ENCODE data around the gene ZBTB16.

The ZBTB16 gene

DNA sequence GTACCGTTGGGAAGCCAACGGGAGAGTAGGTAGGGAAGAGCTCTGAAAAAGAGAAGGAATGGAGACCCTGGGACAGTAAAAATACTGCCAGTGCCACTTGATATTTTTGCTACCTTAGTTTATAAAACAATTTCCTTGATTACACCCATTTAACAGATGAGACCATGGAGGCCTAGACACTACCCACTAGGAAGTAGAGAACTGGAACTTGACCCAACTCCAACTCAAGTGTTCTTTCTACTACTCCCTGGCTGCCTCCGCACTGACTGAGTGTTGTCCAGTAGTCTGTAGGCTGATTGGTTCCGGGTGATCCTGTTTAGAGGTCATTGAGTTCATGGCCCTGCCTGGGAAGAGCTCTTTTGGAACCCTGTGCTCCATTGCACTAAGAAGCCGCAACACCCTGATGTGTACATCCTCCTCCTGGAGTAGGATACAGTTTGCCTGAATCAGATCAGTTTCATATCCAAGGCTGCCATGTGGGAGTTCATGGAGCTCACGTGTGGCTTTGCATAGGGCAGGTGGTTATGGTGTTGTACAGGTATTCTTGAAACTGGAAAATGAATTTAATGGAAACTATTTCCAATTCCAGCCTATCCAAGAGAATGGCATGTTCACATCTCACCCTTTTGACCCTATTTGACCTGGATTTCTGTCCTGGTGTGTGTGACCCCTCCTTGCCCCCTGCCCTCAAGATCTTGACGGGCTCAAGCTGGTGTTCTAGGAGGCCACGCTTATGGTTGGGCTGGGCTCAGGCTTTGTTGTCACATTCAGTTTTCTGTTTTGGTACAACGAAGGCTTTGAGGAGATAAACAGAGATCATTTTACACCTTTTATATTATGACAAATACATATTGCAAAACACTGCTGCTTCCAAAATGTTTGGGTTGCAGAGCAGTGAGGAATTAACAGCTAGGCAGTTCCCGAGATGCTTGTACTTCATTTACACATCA, 134.5 kb downstream of the ZBTB16 start:
- no peak for DNase-seq

DNA sequence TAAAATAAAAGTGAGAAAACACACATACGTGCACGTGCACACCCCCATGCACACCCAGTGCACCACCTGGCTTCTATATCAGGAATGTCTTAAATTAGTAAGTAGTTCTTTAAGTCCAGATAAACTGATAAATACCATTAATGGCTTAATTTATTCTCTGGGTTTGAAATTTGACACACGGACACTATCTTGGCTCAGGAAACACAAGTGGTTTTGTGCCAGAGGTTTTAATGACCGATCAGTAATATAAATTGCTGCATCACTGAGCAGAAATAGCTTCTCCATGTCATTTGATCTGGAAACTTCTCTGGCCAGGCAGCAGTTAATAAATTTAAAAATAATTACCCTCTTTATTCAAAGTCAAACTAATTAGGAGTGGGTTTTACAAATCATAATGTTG, 135.2 kb downstream of the ZBTB16 start:
- no peak for DNase-seq

DNA sequence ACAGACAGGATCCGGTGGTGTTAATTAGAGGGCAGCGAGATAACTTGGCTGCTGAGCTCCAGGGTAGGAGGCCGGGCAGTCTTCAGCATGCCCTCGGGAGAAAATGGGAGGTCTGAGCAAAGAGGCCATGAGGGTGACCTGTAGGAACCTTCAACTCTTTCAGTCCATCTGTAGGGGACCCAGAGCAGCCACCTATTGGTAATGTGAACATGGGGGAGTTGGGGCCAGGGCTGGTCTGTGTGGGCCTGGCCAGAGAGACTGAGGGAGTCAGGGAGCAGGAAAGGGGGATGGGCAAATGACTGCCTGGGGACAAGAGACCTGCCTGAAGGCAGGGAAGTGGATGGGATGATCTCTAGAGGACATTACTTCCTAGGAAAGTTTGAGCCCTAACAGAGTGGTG, 135.6 kb downstream of the ZBTB16 start:
- no peak for DNase-seq

DNA sequence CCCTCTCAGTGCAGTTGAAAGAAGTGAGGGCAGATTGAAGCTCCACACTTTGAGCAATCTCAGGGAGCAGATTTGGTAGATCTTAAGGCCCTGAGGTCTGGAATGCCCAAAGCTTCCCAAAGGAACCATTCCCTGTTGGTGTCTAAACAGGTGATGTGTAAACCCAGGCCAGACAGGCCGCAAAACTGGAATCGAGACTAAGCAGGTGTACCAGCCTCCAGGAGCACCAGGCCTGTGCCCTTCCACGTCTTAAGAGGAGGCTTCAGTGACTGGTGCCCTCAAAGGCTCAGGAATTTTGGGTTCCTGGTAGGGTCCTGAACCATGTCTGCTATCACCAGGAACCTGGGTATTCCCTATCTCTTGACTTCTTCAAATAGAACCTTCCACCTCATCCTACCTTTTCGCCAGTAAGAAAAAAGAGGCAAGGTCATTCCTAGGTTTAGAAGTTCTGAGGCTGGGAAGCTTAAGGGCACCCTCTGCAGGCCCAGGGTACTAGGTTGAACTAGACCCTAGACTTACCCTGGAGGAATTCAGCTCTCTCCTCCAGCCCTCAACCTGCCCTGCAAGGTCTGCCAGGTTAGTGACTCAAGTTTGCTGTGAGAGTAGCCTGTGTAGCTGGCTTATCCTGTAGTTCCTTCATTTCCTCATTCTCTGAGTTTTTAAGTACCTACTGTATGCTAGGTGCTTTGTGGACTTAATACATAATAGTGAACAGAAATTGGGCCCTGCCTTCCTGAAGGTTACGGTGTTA, 136.6 kb downstream of the ZBTB16 start:
- no peak for DNase-seq

DNA sequence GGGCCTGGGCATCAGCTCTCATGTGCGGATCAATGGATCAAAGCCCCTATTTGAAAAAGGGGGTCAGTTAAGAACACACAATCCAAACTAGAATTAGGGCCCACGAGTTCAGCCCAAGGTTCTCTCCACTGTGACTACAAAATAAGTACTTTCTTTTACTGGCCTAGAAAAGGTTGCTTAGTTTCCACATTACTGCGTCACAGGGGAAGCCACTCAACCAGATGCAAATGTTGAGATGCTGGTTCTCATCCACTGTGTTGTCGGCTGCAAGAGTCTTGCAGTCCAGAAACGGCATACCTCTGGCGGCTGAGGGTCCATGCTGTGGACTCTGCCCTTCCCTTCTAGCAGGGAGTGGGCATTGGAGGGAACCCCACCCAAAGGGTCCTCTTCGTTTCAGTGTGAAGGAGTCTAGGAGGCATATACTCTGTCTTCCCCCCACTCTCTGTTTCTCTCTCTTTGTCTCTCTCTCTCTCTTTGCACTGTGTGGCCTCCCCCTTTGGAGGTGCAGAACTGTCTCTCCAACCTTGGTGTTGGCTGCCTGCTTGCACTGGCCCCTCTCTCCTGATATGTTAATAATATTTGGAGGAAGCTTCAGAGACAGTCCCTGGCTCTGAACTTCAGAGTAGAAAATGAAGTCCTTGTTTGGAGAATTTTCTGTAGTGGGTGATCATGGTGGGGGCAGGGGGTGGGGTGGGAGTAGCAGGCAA, 137.6 kb downstream of the ZBTB16 start:
- DNase-seq = no peak

DNA sequence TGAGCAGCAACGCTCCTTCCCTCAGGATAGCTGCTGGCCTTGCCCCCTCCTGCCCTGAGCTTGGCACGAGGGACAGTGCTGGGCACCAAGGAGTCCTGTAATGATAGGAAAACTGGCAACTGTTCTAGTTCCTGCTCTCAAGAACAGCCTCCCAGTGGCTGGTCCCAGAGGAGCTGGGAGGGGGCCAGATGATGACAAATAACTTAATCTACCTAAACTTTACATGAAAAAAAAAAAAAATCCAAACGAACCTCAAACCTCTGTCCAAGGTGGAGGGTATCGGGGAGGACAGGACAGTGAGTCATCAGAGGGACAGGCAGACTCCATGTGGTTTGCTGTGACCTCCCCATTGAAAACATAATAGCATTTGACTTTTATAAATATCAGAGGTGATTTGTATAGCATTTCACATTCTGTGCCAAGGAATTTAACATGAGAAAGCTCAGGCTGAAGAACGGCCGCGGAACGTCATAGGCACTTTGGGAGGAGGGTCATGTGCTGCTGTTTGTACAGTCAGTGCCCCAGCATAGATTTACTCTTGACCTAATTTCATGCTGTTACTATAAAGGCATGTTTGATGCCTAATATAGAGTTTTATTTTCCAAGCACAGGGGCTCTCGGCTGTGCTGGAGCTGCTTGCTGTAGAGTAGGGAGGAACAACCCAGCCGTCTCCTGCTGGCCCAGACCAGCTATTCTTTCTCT, 138.4 kb downstream of the ZBTB16 start:
- DNase-seq = no peak

DNA sequence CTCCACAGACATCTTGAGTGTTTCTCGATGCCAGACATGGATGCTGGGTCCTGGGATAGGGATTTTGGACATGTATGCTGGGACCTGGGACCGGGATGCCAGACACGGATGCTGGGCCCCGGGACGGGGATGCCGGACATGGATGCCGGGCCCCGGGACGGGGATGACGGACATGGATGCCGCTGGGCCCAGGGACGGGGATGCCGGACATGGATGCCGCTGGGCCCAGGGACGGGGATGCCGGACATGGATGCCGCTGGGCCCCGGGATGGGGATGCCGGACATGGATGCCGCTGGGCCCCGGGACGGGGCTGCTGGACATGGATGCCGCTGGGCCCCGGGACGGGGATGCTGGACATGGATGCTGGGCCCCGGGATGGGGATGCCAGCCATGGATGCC, 139.5 kb downstream of the ZBTB16 start:
- DNase-seq = no peak

DNA sequence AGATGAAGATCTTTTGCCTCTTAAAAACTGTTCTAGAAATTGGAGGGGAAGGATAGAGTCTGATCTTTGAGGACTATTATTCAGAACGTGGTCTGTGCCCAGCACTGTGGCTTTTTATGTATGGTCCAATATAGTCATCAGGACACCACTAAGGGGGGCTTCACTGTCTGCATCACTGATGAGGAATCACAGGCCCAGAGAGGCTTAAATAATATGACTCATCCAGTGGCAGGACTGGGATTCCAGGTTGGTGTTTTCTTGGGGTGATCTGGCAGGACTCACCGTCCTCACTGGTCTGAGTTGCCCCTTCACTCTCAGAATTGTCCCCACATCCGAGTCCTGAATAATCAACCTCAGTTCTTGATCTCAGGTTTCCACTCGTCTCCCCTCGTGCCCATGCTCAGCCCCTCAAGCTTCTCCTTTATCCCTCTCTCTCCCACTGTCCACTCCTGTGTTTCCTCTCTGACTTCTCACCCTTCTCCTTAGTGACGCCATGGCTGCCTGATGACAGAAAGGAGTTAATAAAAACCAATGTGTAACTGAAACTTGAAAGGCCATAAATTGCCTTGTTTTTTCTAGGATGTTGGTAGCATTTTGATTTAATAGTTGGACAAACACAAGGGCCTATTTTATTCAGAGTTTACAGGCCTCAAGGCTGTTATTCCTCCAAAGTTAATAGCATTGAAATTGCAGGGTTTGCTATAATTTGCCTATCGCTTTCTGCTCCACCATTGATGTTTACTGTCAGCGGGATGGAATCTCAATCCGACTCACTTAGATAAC, 141.0 kb downstream of the ZBTB16 start:
- no peak for DNase-seq

DNA sequence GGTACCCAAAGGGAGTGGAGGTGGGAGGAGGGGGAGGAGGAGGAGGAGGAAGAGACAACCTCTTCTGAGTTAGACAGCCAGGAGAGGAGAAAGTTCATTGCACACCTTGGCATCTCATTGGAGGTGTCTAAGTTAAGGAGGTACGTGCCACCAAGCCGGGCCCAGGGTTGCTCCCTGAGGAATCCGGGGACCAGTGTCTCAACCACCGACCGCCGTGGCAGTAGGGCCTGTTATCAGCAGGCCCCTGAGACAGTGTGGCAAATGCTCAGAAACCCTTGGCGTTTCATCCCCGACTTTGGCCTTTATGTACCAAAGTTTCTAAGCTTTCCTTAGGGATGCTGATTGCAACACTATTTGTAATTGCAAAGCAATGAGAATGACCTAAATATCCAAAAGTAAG, 141.7 kb downstream of the ZBTB16 start:
- no peak for DNase-seq

DNA sequence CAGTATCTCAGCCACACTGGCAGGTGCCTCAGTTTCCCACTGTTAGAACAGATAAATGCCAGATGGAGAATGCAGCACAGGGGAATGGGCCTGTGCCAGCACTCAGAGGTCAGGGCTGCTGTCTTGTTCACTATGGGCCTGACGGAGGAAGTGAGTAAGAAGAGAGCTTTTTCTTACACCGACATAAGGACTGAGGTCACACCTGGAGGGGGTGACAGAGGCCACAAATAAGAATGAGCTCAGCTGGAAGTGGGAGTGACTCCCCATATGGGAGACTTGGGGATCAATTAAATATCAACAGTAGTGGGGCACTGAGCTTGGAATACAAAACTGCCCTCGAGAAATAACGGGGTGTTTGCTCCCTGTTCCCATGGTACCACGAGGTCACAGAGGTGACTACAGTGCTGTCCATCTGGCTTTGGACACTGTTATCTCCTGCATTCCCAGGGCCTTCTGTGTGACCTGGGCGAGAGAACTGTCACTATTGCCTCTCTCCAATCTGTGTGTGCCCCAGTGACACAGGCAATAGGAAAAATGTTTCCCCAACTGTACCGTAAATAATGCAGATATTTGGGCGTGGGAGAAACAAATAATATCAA, 142.6 kb downstream of the ZBTB16 start:
- no peak for DNase-seq

DNA sequence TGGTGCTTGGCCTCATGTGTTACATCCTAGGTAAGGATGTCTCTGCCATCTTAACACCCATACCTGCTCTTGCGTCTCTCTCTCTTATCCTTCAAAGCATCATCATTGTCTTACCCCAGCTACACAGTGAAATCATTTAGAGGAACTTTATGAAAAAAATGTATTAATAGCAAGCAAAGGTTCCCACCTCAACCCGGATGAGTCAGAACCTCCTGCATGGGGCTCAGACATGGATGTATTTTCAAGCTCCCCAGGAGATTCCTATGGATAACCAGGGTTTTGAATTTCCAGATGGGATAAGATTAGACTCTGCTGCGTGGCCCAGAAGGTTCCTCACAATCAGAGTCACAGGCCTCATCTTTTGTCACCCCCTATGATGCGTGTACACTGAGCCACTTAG, 147.6 kb downstream of the ZBTB16 start:
- no peak for DNase-seq

DNA sequence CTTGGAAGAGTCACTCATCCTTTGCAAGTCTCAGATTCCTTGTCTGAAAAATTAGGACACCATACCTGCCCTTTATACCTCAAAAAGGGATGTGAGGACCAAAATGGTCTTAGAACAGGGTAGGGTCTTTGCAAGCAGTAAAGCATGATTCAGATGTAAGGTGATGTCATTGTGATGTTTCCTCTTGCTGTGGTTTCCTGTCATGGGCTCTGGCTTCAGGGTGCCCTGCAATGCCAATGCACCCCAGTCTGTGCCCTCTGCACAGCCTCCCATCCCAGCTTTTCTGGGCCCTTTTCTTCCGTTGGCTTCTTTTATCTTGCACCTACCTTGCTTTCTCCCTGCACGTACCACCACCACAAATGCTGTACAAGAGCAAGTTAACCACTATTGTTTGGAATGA, 148.9 kb downstream of the ZBTB16 start:
- DNase-seq = no peak

DNA sequence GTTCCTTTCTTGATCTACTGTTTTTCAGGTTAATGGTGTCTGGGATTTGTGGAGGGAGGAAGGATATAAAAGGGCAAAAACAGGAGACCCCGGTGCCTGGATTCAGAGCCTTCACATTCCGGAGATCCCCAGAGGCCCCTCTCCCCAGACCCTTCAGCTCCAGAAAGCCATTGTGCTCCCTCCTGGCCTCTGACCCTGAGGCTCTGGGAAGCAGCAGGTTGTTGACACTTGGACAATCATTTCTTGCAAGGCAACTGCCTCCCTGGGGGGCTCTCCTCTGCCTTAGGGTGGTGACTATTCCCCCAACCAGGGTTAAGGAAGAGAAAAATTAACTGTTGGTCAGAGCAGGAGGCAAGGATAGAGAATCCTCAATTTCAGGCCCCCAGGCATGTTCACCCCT, 149.8 kb downstream of the ZBTB16 start:
- no peak for DNase-seq

DNA sequence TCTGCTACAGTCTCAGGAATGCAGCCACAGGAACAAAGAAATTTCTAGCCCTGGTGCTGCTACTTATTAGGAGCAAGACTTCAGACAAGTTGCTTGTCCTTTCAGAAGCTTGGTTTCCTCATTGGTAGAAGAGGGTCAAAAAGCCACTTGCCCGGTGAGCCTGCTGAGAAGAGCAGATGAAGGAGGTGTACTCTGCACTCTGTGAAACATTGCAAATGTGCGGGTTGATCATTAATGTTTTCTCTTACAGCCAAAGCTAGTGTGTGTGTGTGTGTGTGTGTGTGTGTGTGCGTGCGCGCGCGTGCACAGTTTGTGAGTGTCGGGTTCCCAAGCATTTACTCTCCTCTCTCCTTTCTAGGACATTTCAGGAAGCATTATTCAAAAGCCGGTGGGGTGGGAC, 150.4 kb downstream of the ZBTB16 start:
- DNase-seq = no peak

DNA sequence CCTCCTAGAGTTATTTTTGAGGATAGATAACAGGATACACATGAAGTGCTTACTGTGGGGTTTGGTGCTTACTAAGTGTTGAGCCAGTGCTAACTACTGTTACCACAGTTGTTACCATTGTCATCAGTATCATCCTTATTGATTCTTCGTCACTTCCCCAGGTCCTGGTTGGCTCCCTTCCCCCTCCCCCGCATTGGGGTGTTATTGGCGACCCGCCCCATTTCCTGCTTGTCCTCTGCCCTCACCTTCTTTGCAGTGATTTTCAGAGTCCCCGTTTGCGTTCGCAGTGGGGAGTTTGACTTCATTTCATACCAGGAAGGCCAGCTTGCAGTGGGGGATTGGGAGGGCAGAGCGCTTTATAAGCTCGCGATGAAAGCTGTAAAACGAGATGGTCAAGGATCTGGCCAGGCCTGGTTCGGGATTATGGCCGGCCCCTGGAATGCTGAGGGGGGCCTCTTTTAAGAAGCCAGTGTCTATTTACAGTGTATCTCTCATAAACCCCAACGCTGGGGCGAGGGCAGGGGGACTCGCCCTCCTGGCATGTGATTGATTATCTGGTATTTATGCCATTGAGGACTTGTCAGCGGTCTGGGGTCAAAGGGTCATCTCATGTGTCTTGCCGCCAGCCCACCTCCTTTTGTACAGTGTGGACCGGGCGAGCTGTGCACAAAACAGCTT, 152.1 kb downstream of the ZBTB16 start:
- no peak for DNase-seq

DNA sequence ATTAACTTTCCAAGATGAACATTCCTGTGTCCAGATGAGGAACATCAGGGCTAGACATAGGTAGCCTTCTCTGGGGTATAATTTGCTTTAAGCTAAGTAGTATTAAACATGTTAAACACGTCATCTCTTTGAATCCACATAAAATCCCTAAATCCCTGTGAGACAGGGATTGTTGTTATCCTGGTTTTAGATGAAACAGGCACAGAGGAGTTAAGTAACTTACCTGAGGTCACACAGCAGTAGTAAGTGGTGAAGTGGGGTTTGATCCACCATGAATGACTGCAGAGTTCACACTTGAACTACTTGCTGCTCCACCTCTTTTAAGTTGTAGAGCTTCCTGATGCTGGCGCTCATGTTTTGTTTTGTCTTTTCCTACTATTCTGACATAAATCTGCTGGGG, 154.1 kb downstream of the ZBTB16 start:
- no peak for DNase-seq

DNA sequence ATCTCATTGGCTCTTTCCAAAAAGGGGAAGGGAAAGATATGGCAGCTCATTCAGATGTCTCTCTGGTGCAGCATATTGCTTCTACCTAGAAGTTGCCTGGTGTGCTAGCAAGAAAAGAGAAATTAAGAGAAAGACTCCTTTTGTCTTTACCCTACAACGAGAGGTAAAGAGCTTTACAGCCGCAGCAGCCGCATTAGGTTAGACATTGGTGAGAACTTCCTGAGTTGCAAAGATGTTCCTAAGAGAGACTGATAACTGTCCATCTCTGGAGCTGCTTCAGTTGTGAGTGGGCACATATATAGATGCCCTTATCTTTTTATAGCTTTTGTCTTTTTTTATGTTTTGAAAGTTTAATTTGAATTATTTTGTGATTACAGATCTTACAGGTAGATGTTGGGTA, 155.9 kb downstream of the ZBTB16 start:
- DNase-seq = no peak

DNA sequence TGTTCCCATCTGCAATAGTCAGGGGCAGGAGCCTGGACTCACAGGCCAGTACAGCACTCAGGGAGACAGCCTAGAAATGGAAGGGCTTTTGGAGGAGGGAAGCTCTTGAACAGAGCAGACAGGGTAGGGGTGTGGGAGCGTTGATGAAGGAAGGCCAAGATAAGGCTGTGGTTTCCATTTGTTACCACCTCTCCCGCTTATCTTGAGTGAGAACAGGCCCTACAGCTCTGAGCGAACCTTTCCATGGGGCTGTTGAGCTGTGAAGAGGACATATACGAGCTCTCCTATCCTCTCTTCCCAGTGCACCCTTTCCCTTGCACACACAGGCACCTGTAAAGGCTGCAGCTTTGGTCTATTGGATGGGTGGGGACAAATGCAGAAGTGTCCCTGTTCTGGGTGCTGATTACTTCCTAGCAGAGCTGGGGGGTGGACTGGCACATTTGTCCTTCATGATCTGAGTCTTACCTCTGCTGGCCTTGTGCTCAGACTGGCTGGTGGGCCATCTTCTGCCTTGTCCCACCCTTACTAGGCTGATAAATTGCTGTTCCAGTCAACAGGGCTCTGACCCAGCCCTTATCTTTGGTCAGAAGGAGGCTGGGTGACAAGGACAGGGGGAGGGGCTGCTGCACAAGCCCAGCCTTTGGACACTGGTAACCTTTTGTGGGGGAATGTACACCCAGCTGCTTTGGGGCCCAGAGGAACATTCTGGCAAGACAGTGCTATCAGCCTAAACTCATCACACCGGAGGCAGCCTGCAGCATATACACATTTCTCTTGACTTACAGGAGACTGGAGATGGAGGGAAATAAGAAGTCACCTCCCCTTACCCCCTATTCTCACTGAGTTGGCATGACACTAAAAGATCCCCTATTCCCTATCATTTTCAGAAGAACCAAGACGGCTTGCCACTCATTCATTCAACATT, 156.6 kb downstream of the ZBTB16 start:
- DNase-seq = no peak

DNA sequence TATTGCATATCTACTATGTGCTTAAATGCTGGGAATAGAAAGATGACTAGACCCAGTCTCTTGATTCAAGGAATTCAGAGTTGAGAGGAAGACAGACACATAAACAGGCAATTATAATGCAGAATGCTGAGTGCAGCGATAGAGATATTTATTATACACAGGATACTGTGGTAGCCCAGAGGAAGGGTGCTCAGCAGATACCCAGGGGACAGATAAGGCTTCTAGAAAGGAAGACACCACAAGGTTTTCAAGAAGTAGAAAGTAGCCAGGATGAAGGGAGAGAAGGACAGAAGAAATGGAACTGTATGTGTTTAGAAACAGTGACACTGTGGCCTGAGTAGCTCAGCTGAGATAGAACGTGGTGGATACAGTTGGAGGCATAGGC, 157.3 kb downstream of the ZBTB16 start:
- DNase-seq = no peak

DNA sequence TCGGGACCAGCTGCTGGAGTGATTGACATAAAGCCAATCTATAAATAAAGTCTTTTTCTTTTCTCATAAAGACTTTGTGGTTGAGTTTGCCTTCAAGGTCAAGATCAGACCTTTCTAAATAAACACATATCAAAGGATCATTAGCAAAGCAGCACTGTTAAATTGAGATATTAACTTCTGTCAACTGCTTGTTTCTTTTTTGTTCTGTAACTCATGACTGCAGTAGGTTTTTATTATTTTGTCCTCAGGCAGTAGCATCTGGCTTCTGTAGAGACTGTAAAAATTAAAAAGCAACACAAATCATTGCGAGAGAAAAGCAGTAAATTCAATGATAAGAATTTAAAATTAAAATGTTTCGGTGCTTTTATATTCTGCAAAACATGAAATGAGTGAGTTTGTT, 159.0 kb downstream of the ZBTB16 start:
- DNase-seq = no peak

Measured in NCI-H2107 (cell line).